ENCODE data around the gene GSTA2. TPM values are rescaled to one million over a fixed set of nuclear protein-coding genes. Genes with fewer than 3 reads are reported as not detected.

GSTA2 gene
- total and polyA plus RNA-seq, 4 donors = 2.0 to 6.8 (median 3.1) TPM

- DNase-seq (no peak), ATAC-seq (ENCODE audit: insufficient read depth, low FRiP score) (no peak)
- Histone ChIP-seq H3K9ac (ENCODE audit: insufficient read depth in 1 of 2, low read length in 2 of 2) (no peak overlapping the region), H3K4me1 (ENCODE audit: control insufficient read depth in 5 of 5, insufficient read depth in 5 of 5, low read length in 5 of 5) (no peaks in the 10 kb centered on the region), H3K27me3 (ENCODE audit: control insufficient read depth in 3 of 3, insufficient read depth in 3 of 3, low read length in 2 of 3) (no peaks in the 10 kb centered on the region), H3K9me3 (ENCODE audit: control insufficient read depth in 4 of 4, insufficient read depth in 3 of 4, low read length in 3 of 4) (no peaks in the 10 kb centered on the region), H3K36me3 (ENCODE audit: control insufficient read depth in 4 of 4, insufficient read depth in 4 of 4, low read length in 4 of 4) (no peaks in the 10 kb centered on the region), H3K27ac (ENCODE audit: low read depth in 1 of 2, low read length in 1 of 2) (no peak overlapping the region), H3K4me3 (no peak overlapping the region)
- TF ChIP-seq, protein P1, sequence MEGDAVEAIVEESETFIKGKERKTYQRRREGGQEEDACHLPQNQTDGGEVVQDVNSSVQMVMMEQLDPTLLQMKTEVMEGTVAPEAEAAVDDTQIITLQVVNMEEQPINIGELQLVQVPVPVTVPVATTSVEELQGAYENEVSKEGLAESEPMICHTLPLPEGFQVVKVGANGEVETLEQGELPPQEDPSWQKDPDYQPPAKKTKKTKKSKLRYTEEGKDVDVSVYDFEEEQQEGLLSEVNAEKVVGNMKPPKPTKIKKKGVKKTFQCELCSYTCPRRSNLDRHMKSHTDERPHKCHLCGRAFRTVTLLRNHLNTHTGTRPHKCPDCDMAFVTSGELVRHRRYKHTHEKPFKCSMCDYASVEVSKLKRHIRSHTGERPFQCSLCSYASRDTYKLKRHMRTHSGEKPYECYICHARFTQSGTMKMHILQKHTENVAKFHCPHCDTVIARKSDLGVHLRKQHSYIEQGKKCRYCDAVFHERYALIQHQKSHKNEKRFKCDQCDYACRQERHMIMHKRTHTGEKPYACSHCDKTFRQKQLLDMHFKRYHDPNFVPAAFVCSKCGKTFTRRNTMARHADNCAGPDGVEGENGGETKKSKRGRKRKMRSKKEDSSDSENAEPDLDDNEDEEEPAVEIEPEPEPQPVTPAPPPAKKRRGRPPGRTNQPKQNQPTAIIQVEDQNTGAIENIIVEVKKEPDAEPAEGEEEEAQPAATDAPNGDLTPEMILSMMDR (IDR thresholded peaks at IDR 0.05; ENCODE audit: control extremely low read depth, extremely low read depth) = no peak
- 95 to 100% methylated on average over 1 of the region's 1 CpG for WGBS, 2 donors
These were observed 30.1 kb downstream of the GSTA2 start for GRCh38 chr6:52733172-52733571.

GRCh38 chr6:52731719-52732118 lies 31.6 kb downstream of the GSTA2 start:
- Histone ChIP-seq H3K9me3 (ENCODE audit: control insufficient read depth in 4 of 4, insufficient read depth in 3 of 4, low read length in 3 of 4) (no peaks in the 10 kb centered on the region), H3K4me3 (no peak overlapping the region), H3K4me1 (ENCODE audit: control insufficient read depth in 5 of 5, insufficient read depth in 5 of 5, low read length in 5 of 5) (no peaks in the 10 kb centered on the region), H3K9ac (ENCODE audit: insufficient read depth in 1 of 2, low read length in 2 of 2) (no peak overlapping the region), H3K36me3 (ENCODE audit: control insufficient read depth in 4 of 4, insufficient read depth in 4 of 4, low read length in 4 of 4) (no peaks in the 10 kb centered on the region), H3K27ac (ENCODE audit: low read depth in 1 of 2, low read length in 1 of 2) (no peak overlapping the region), H3K27me3 (ENCODE audit: control insufficient read depth in 3 of 3, insufficient read depth in 3 of 3, low read length in 2 of 3) (no peaks in the 10 kb centered on the region)
- ATAC-seq (ENCODE audit: insufficient read depth, low FRiP score) = no peak
- WGBS, 2 donors = 79 to 92% methylated on average over 6 of the region's 6 CpGs
- TF ChIP-seq, protein P1 (IDR thresholded peaks at IDR 0.05; ENCODE audit: control extremely low read depth, extremely low read depth) = no peak
- no peak for DNase-seq

DNA sequence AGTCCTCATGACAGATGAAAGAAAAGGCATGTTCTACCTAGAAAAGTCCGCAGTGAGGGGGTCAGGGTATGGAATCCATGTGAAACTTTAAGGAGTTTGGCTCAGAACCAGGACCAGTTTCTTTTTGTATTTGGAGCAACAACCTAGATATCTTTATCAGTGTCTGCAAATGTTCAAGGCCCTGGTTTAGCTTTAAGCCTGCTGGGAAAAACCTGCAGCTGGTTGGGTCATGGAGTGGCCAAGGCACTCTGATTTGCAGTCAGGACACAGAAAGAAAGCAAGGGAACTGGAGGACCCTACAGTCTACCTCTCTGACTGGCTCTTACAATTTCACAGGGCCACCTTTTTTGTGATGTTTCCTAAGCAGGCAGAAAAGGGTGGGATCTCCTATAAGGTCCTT lies 33.7 kb downstream of the GSTA2 start:
- H3K9ac ChIP-seq (ENCODE audit: insufficient read depth in 1 of 2, low read length in 2 of 2) = no peak overlapping the region
- no peaks in the 10 kb centered on the region for H3K4me1 ChIP-seq (ENCODE audit: control insufficient read depth in 5 of 5, insufficient read depth in 5 of 5, low read length in 5 of 5)
- no peak for DNase-seq
- TF ChIP-seq, protein P1 (IDR thresholded peaks at IDR 0.05; ENCODE audit: control extremely low read depth, extremely low read depth) = no peak
- no peak for ATAC-seq (ENCODE audit: insufficient read depth, low FRiP score)
- no peak overlapping the region for H3K27ac ChIP-seq (ENCODE audit: low read depth in 1 of 2, low read length in 1 of 2)
- no peaks in the 10 kb centered on the region for H3K27me3 ChIP-seq (ENCODE audit: control insufficient read depth in 3 of 3, insufficient read depth in 3 of 3, low read length in 2 of 3)
- no peaks in the 10 kb centered on the region for H3K9me3 ChIP-seq (ENCODE audit: control insufficient read depth in 4 of 4, insufficient read depth in 3 of 4, low read length in 3 of 4)
- no peaks in the 10 kb centered on the region for H3K36me3 ChIP-seq (ENCODE audit: control insufficient read depth in 4 of 4, insufficient read depth in 4 of 4, low read length in 4 of 4)
- no peak overlapping the region for H3K4me3 ChIP-seq
- 91 to 100% methylated on average over 1 of the region's 1 CpG for WGBS, 2 donors

DNA sequence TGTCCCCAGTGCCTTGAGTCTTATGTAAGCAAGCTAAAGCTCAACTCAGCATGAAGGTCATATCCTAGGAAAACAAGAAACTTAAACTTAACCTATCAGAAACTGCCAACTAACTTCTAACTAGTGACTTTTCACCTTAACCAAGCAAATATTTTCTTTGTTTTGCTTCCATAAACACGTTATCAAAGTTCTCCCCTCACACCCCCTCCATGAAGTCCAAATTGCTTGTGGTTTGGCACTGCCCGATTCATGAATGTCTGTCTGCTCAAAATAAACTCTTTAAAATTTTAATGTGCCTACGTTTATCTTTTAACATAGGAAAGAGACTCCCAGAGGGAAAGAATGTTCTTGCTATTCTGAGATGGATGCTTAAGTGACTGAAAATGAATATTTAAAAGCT lies 34.9 kb downstream of the GSTA2 start:
- H3K36me3 ChIP-seq (ENCODE audit: control insufficient read depth in 4 of 4, insufficient read depth in 4 of 4, low read length in 4 of 4) = no peaks in the 10 kb centered on the region
- 55 to 75% methylated on average over 3 of the region's 3 CpGs for WGBS, 2 donors
- no peaks in the 10 kb centered on the region for H3K4me1 ChIP-seq (ENCODE audit: control insufficient read depth in 5 of 5, insufficient read depth in 5 of 5, low read length in 5 of 5)
- H3K4me3 ChIP-seq = no peak overlapping the region
- DNase-seq (no peak), ATAC-seq (ENCODE audit: insufficient read depth, low FRiP score) (no peak)
- TF ChIP-seq, protein P1 (IDR thresholded peaks at IDR 0.05; ENCODE audit: control extremely low read depth, extremely low read depth) = no peak
- no peak overlapping the region for H3K27ac ChIP-seq (ENCODE audit: low read depth in 1 of 2, low read length in 1 of 2)
- no peaks in the 10 kb centered on the region for H3K27me3 ChIP-seq (ENCODE audit: control insufficient read depth in 3 of 3, insufficient read depth in 3 of 3, low read length in 2 of 3)
- no peak overlapping the region for H3K9ac ChIP-seq (ENCODE audit: insufficient read depth in 1 of 2, low read length in 2 of 2)
- H3K9me3 ChIP-seq (ENCODE audit: control insufficient read depth in 4 of 4, insufficient read depth in 3 of 4, low read length in 3 of 4) = no peaks in the 10 kb centered on the region
